Natural killer cell (primary cell): ENCODE data around the gene COL8A1. TPM values are rescaled to one million over a fixed set of nuclear protein-coding genes. Genes with fewer than 3 reads are reported as not detected.

Experiments
- ATAC-seq, 3 donors: fragments of 150-1000 bp in 2 of 3; fragments of 200-7000 bp in 1 of 3; cut with Tn5 transposase; 1 replicate in 1 of 3; 2 replicates in 2 of 3; pipeline ENCODE4 v1.10.0; 2021; ENCODE audit warnings: mild to moderate bottlenecking in 2 of 3, moderate library complexity in 2 of 3
- DNase-seq, 2 donors: peaks; one replicate each; pipeline versions ENCODE4 v3.0.0 to v3.0.0-alpha.2; 2013 to 2021; ENCODE audit warnings: mixed read lengths in 1 of 2
- H3K27ac ChIP-seq: one replicate; pipeline ENCODE4 v1.5.1; 2013; ENCODE audit warnings: mild to moderate bottlenecking, low read length
- H3K27me3 ChIP-seq: one replicate; pipeline ENCODE4 v1.6.1; 2013; ENCODE audit warnings: low read length; ENCODE audit not compliant: control insufficient read depth, insufficient read depth
- H3K36me3 ChIP-seq: one replicate; pipeline ENCODE4 v1.6.1; 2013; ENCODE audit warnings: low read length; ENCODE audit not compliant: control insufficient read depth, insufficient read depth
- H3K4me1 ChIP-seq: one replicate; pipeline ENCODE4 v1.6.1; 2013; ENCODE audit warnings: low read length; ENCODE audit not compliant: control insufficient read depth, insufficient read depth
- H3K4me3 ChIP-seq: one replicate; pipeline ENCODE4 v1.5.1; 2013; ENCODE audit warnings: low read length
- H3K9me3 ChIP-seq: one replicate; pipeline ENCODE4 v1.6.1; 2013; ENCODE audit warnings: low read length; ENCODE audit not compliant: control insufficient read depth, insufficient read depth
- H3K27ac Mint-ChIP-seq, 2 donors: one replicate each; pipeline ENCODE4 v1.8.0; 2022; ENCODE audit warnings: mild to moderate bottlenecking in 2 of 2, mixed read lengths in 2 of 2, moderate library complexity in 1 of 2
- H3K27me3 Mint-ChIP-seq, 2 donors: one replicate each; pipeline ENCODE4 v1.8.0; 2022; ENCODE audit warnings: low read depth in 2 of 2, mixed read lengths in 2 of 2
- H3K36me3 Mint-ChIP-seq: one replicate; pipeline ENCODE4 v1.8.0; 2022; ENCODE audit warnings: mixed read lengths
- H3K4me1 Mint-ChIP-seq, 2 donors: one replicate each; pipeline ENCODE4 v1.8.0; 2022; ENCODE audit warnings: mixed read lengths in 2 of 2
- H3K4me3 Mint-ChIP-seq: one replicate; pipeline ENCODE4 v1.8.0; 2022; ENCODE audit warnings: mild to moderate bottlenecking, moderate library complexity, mixed read lengths
- H3K9me3 Mint-ChIP-seq, 2 donors: one replicate each; pipeline ENCODE4 v1.8.0; 2022; ENCODE audit warnings: mixed read lengths in 2 of 2
- WGBS: methylation state at CpG from one replicate; pipeline ENCODE4 v1.1.7; 2013; ENCODE audit warnings: missing lambda C conversion rate; ENCODE audit not compliant: insufficient coverage; 5-methylcytosine and 5-hydroxymethylcytosine counted together
- intact Hi-C: fragments of 100-400 bp; cut with micrococcal nuclease; formaldehyde crosslinking; loops from one replicate; pipeline ENCODE4 v1.14.2; 2022
- total RNA-seq, 4 donors: library from RNA; stranded (reverse); fragments of 120-200 nt in 1 of 4; gene quantifications; one replicate each; pipeline versions ENCODE4 v1.2.3 to v1.2.4, GENCODE V29; 2013 to 2022
- TF ChIP-seq, protein P1 (sequence below): fragments of 200-600 bp; IDR thresholded peaks from one replicate; pipeline ENCODE4 v1.8.0; 2022; ENCODE audit warnings: antibody characterized with exemption

The COL8A1 gene
- total RNA-seq, 3 donors from 2014 or later (not counting 1 experiment from before 2014, with no cell fraction given), result 0.12 to 0.23 TPM; not detected in 1

DNA sequence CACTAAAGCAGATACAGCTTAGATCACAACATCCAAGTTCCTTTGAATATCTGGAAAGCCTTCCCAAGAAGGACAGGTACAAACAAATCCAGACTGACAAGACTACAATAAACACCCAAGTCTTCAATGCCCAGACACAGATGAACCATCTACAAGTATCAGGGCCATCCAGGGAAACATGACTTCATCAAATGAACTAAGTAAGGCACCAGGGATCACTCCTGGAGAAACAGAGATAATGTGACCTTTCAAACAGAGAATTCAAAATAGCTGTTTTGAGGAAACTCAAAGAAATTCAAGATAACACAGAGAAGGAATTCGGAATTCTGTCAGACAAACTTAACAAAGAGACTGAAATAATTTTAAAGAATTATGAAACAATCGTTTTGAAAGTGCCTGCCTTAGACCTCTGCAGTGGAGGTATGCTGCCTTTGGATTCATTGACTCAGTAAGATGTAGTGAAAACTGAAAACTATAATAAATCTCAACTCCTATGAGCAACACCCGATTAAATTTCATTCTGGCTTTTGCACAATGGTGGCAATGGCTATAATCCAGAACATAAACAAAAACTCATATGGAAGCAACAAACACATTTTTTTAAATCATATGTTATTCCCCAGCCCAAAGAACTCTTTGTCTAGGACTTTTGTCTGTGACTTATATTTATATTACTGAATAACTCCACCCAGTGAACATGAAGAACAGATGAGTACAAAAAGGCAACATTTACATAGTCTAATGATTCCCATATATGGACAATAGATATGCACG, 12.6 kb upstream of the COL8A1 start:
- ATAC-seq, result no peak
- Mint-ChIP-seq H3K4me3 (no peak overlapping the region), H3K27ac (no peak overlapping the region), H3K4me1 (no peaks in the 10 kb centered on the region), H3K27me3 (no peaks in the 10 kb centered on the region), H3K36me3 (no peaks in the 10 kb centered on the region), H3K9me3 (peaks cover 0 to 6% of the 10 kb centered on the region in 2 donors)
- Histone ChIP-seq H3K4me1 (no peaks in the 10 kb centered on the region), H3K9me3 (no peaks in the 10 kb centered on the region), H3K36me3 (no peaks in the 10 kb centered on the region), H3K27me3 (no peaks in the 10 kb centered on the region), H3K27ac (no peak overlapping the region), H3K4me3 (no peak overlapping the region)
- intact Hi-C loops, result no loop called here
- 85% methylated on average over 2 of the region's 4 CpGs for WGBS
- no peak for DNase-seq
- TF ChIP-seq, protein P1, sequence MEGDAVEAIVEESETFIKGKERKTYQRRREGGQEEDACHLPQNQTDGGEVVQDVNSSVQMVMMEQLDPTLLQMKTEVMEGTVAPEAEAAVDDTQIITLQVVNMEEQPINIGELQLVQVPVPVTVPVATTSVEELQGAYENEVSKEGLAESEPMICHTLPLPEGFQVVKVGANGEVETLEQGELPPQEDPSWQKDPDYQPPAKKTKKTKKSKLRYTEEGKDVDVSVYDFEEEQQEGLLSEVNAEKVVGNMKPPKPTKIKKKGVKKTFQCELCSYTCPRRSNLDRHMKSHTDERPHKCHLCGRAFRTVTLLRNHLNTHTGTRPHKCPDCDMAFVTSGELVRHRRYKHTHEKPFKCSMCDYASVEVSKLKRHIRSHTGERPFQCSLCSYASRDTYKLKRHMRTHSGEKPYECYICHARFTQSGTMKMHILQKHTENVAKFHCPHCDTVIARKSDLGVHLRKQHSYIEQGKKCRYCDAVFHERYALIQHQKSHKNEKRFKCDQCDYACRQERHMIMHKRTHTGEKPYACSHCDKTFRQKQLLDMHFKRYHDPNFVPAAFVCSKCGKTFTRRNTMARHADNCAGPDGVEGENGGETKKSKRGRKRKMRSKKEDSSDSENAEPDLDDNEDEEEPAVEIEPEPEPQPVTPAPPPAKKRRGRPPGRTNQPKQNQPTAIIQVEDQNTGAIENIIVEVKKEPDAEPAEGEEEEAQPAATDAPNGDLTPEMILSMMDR, result no peak

DNA sequence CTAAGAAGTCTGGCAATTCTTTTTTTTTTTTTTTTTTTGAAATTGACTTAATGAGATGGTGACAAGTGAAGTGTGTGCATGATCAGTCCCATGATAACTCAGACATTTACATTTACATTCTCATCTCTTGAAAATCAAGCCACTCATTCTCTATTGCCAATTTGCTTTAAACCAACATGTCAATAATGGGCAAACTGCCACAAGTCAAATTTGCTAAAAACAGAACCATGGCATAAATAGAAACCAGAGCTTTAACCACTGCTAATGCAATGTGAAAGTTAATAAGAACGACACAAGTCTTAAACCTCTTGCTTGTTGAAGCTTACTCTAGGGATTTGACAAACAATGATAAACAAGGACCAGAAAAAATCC, 12.0 kb upstream of the COL8A1 start:
- TF ChIP-seq, protein P1, result no peak
- DNase-seq (no peak), ATAC-seq (no peak)
- WGBS, result 90% methylated on average over 1 of the region's 1 CpG
- Mint-ChIP-seq H3K27ac (no peak overlapping the region), H3K36me3 (no peaks in the 10 kb centered on the region), H3K4me3 (no peak overlapping the region), H3K9me3 (peaks cover 2 to 6% of the 10 kb centered on the region in 2 donors), H3K27me3 (no peaks in the 10 kb centered on the region), H3K4me1 (no peaks in the 10 kb centered on the region)
- Histone ChIP-seq H3K4me1 (no peaks in the 10 kb centered on the region), H3K4me3 (no peak overlapping the region), H3K9me3 (no peaks in the 10 kb centered on the region), H3K27ac (no peak overlapping the region), H3K27me3 (no peaks in the 10 kb centered on the region), H3K36me3 (no peaks in the 10 kb centered on the region)
- intact Hi-C loops, result no loop called here

DNA sequence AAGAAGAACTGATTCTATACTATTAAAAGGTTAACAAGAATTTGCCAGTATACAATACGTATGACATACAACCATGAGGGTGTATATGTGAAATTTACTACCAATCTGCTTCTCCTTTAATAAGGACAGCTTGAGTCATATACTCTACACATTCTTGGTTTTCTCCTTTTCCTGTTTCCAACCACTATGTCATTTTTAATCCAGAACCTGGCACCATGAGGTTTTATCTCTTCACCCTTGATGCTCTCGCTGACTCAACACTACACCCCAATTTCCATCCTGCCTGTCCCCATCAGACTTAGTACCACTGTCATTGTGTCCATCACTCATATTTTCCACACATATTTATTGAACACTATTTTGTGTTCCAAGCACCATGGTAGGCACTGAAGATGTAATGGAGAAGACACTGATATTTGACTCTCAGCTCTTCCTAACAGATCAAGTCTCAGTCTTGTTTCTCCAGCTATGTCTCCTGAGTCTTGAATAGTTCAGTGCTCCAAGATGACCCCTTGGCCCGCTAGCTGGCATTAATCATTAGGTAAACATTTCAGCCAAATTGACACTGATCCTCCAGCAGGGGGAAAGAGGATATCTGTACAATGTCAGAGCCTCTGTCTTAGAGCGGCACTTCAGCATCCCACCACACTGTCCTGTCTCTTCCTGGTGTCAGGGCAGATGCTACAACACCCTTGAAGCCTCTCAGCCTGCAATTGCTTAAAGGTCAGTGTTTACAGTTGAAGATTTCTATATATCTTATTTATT, 11.2 kb upstream of the COL8A1 start:
- ATAC-seq (no peak), DNase-seq (no peak)
- no peaks in the 10 kb centered on the region for H3K27me3 Mint-ChIP-seq
- H3K4me1 Mint-ChIP-seq, result no peaks in the 10 kb centered on the region
- no peaks in the 10 kb centered on the region for H3K4me1 ChIP-seq
- no peaks in the 10 kb centered on the region for H3K27me3 ChIP-seq
- no peak overlapping the region for H3K27ac ChIP-seq
- H3K9me3 Mint-ChIP-seq, result peaks cover 2 to 6% of the 10 kb centered on the region in 2 donors
- intact Hi-C loops, result no loop called here
- no peaks in the 10 kb centered on the region for H3K36me3 ChIP-seq
- WGBS, result 59% methylated on average over 3 of the region's 4 CpGs
- H3K4me3 ChIP-seq, result no peak overlapping the region
- TF ChIP-seq, protein P1, result no peak
- H3K9me3 ChIP-seq, result no peaks in the 10 kb centered on the region
- no peak overlapping the region for H3K4me3 Mint-ChIP-seq
- no peak overlapping the region for H3K27ac Mint-ChIP-seq
- no peaks in the 10 kb centered on the region for H3K36me3 Mint-ChIP-seq
